ENCODE results near the gene ARAP2.

ARAP2 gene

GRCh38 chr4:36137336-36137735 lies 107.0 kb downstream of the ARAP2 start:
- H3K27ac ChIP-seq (ENCODE audit: low read length): no peak overlapping the region

DNA sequence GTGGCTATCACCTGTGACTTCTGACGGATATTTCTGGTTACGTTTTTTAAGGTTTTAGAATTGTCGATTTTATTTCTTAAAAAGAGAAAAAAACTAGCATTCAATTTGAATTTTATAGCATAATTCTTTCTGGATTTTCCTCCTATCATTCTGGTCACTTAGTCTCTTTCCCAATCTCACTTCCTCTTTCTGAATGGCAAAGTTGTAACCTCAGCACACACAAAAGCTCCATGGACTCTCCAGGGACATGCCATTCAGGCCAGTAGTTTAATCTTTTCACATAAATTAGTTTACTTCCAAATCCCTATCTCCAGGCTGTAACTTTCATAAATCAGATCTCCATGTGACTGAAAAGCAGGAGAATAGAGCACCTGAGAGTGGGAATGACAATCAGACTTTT lies 110.7 kb downstream of the ARAP2 start:
- Histone ChIP-seq H3K9me3 (ENCODE audit: control insufficient read depth in 1 of 2, low read length in 2 of 2) (no peaks in the 10 kb centered on the region), H3K36me3 (ENCODE audit: control insufficient read depth in 1 of 2, insufficient read depth in 2 of 2, low read length in 2 of 2) (no peaks in the 10 kb centered on the region), H3K4me1 (ENCODE audit: control insufficient read depth in 1 of 2, insufficient read depth in 2 of 2, low read length in 2 of 2) (no peaks in the 10 kb centered on the region), H3K27me3 (ENCODE audit: low read depth, low read length) (no peaks in the 10 kb centered on the region), H3K27ac (ENCODE audit: low read length) (no peak overlapping the region), H3K4me3 (ENCODE audit: low read depth in 1 of 2, low read length in 2 of 2) (no peak overlapping the region)

More at GRCh38 chr4:36137336-36137735, 107.0 kb downstream of the ARAP2 start:
- Histone ChIP-seq H3K4me3 (ENCODE audit: low read depth in 1 of 2, low read length in 2 of 2) (no peak overlapping the region), H3K4me1 (ENCODE audit: control insufficient read depth in 1 of 2, insufficient read depth in 2 of 2, low read length in 2 of 2) (no peaks in the 10 kb centered on the region), H3K27me3 (ENCODE audit: low read depth, low read length) (no peaks in the 10 kb centered on the region), H3K9me3 (ENCODE audit: control insufficient read depth in 1 of 2, low read length in 2 of 2) (no peaks in the 10 kb centered on the region), H3K36me3 (ENCODE audit: control insufficient read depth in 1 of 2, insufficient read depth in 2 of 2, low read length in 2 of 2) (no peaks in the 10 kb centered on the region)

DNA sequence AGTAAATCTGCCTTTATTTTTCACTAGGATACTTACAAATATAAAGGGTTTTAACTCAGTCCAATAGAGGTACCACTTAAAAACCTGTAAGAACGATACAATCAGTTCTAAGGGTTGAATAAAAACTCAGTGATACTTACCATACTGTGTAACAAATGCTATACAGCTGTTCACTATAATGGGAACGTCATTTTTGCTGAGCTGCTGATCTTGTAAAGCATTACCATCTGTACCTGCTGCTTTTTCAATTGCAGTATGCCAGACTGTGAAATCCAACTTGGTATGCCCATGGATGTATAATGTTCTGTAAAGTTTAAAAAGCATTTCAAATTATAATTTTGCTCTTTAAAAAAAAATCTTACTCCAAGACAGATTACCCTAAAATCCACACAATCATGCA lies 111.2 kb downstream of the ARAP2 start:
- Histone ChIP-seq H3K9me3 (ENCODE audit: control insufficient read depth in 1 of 2, low read length in 2 of 2) (no peaks in the 10 kb centered on the region), H3K27ac (ENCODE audit: low read length) (no peak overlapping the region), H3K4me3 (ENCODE audit: low read depth in 1 of 2, low read length in 2 of 2) (no peak overlapping the region), H3K36me3 (ENCODE audit: control insufficient read depth in 1 of 2, insufficient read depth in 2 of 2, low read length in 2 of 2) (no peaks in the 10 kb centered on the region), H3K27me3 (ENCODE audit: low read depth, low read length) (no peaks in the 10 kb centered on the region), H3K4me1 (ENCODE audit: control insufficient read depth in 1 of 2, insufficient read depth in 2 of 2, low read length in 2 of 2) (no peaks in the 10 kb centered on the region)

DNA sequence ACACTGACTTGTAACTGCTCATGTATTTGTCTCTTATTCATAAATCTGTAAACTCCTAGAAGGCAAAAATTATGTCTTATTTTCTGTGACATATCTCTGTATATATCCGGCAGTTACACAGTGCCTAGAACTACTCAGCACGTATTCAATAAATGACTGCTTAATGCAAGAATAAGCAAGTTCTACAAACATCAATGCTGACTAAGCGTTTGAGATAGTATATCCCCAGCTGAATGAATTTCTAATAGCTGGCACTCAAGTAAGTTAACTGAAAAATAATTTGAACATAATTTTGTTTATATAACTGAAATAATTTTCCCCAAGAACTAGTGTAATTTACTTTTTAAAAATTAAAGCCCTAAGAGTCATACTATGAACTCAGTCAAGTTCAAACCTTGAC lies 113.7 kb downstream of the ARAP2 start:
- Histone ChIP-seq H3K9me3 (ENCODE audit: control insufficient read depth in 1 of 2, low read length in 2 of 2) (no peaks in the 10 kb centered on the region), H3K27me3 (ENCODE audit: low read depth, low read length) (no peaks in the 10 kb centered on the region), H3K36me3 (ENCODE audit: control insufficient read depth in 1 of 2, insufficient read depth in 2 of 2, low read length in 2 of 2) (no peaks in the 10 kb centered on the region), H3K27ac (ENCODE audit: low read length) (no peak overlapping the region), H3K4me3 (ENCODE audit: low read depth in 1 of 2, low read length in 2 of 2) (no peak overlapping the region), H3K4me1 (ENCODE audit: control insufficient read depth in 1 of 2, insufficient read depth in 2 of 2, low read length in 2 of 2) (no peaks in the 10 kb centered on the region)

- H3K9me3 ChIP-seq (ENCODE audit: control insufficient read depth in 1 of 2, low read length in 2 of 2): no peaks in the 10 kb centered on the region
- H3K27ac ChIP-seq (ENCODE audit: low read length): no peak overlapping the region
- H3K4me1 ChIP-seq (ENCODE audit: control insufficient read depth in 1 of 2, insufficient read depth in 2 of 2, low read length in 2 of 2): no peaks in the 10 kb centered on the region
- no peaks in the 10 kb centered on the region for H3K36me3 ChIP-seq (ENCODE audit: control insufficient read depth in 1 of 2, insufficient read depth in 2 of 2, low read length in 2 of 2)
- H3K27me3 ChIP-seq (ENCODE audit: low read depth, low read length): no peaks in the 10 kb centered on the region
- no peak overlapping the region for H3K4me3 ChIP-seq (ENCODE audit: low read depth in 1 of 2, low read length in 2 of 2)
Observed at GRCh38 chr4:36128689-36129088, 115.6 kb downstream of the ARAP2 start.

DNA sequence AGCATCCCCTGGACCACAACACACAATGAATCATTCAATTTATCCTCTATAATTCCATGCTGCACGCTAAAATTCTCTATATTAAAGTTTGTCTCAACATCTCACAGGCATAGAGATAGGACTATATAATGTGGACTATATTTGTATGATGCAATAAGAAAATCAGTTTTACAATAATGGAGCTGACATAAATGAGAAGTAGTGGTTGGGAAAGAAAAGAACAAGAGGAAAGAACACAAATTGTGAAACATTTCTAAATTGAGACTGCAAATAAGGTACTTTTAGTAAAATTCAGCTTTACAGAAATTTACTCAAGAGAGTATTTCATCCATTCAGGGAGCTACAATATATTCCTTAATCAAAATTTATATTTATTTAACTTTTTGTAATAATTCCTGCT lies 120.4 kb downstream of the ARAP2 start:
- Histone ChIP-seq H3K9me3 (ENCODE audit: control insufficient read depth in 1 of 2, low read length in 2 of 2) (no peaks in the 10 kb centered on the region), H3K36me3 (ENCODE audit: control insufficient read depth in 1 of 2, insufficient read depth in 2 of 2, low read length in 2 of 2) (peaks cover 0 to 3% of the 10 kb centered on the region in 2 donors), H3K27me3 (ENCODE audit: low read depth, low read length) (no peaks in the 10 kb centered on the region), H3K4me1 (ENCODE audit: control insufficient read depth in 1 of 2, insufficient read depth in 2 of 2, low read length in 2 of 2) (no peaks in the 10 kb centered on the region), H3K27ac (ENCODE audit: low read length) (no peak overlapping the region), H3K4me3 (ENCODE audit: low read depth in 1 of 2, low read length in 2 of 2) (no peak overlapping the region)

- no peaks in the 10 kb centered on the region for H3K36me3 ChIP-seq (ENCODE audit: control insufficient read depth in 1 of 2, insufficient read depth in 2 of 2, low read length in 2 of 2)
- H3K4me3 ChIP-seq (ENCODE audit: low read depth in 1 of 2, low read length in 2 of 2): no peak overlapping the region
- no peaks in the 10 kb centered on the region for H3K9me3 ChIP-seq (ENCODE audit: control insufficient read depth in 1 of 2, low read length in 2 of 2)
- no peak overlapping the region for H3K27ac ChIP-seq (ENCODE audit: low read length)
- H3K27me3 ChIP-seq (ENCODE audit: low read depth, low read length): no peaks in the 10 kb centered on the region
- H3K4me1 ChIP-seq (ENCODE audit: control insufficient read depth in 1 of 2, insufficient read depth in 2 of 2, low read length in 2 of 2): no peaks in the 10 kb centered on the region
Observed at GRCh38 chr4:36115312-36115711, 129.0 kb downstream of the ARAP2 start.

DNA sequence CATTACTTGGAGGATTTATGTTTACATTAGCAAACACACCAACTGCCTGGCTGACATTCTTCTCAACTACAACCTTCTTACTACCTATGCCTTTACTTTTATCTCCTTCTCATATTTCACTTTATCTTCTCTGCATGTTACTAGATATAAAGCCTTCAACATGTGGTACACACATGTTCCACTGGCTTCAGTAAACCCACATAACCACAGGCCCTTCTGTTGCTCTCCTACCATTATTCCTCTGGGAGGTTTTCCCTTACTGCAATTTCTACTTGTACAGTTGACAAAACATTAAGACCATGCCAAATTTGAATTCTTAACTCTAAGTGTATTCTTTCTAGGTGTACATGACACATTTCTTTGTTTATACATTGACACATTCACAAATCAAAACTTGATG lies 133.1 kb downstream of the ARAP2 start:
- Histone ChIP-seq H3K9me3 (ENCODE audit: control insufficient read depth in 1 of 2, low read length in 2 of 2) (no peaks in the 10 kb centered on the region), H3K4me1 (ENCODE audit: control insufficient read depth in 1 of 2, insufficient read depth in 2 of 2, low read length in 2 of 2) (no peaks in the 10 kb centered on the region), H3K36me3 (ENCODE audit: control insufficient read depth in 1 of 2, insufficient read depth in 2 of 2, low read length in 2 of 2) (peaks cover 0 to 7% of the 10 kb centered on the region in 2 donors), H3K27me3 (ENCODE audit: low read depth, low read length) (no peaks in the 10 kb centered on the region), H3K4me3 (ENCODE audit: low read depth in 1 of 2, low read length in 2 of 2) (no peak overlapping the region), H3K27ac (ENCODE audit: low read length) (no peak overlapping the region)

GRCh38 chr4:36099509-36099908 lies 144.8 kb downstream of the ARAP2 start:
- H3K27me3 ChIP-seq (ENCODE audit: low read depth, low read length): no peaks in the 10 kb centered on the region
- H3K27ac ChIP-seq (ENCODE audit: low read length): no peak overlapping the region
- H3K4me3 ChIP-seq (ENCODE audit: low read depth in 1 of 2, low read length in 2 of 2): no peak overlapping the region
- no peaks in the 10 kb centered on the region for H3K4me1 ChIP-seq (ENCODE audit: control insufficient read depth in 1 of 2, insufficient read depth in 2 of 2, low read length in 2 of 2)
- no peaks in the 10 kb centered on the region for H3K9me3 ChIP-seq (ENCODE audit: control insufficient read depth in 1 of 2, low read length in 2 of 2)
- H3K36me3 ChIP-seq (ENCODE audit: control insufficient read depth in 1 of 2, insufficient read depth in 2 of 2, low read length in 2 of 2): peaks cover 3 to 6% of the 10 kb centered on the region in 2 donors

- Histone ChIP-seq H3K27me3 (ENCODE audit: low read depth, low read length) (no peaks in the 10 kb centered on the region), H3K4me3 (ENCODE audit: low read depth in 1 of 2, low read length in 2 of 2) (no peak overlapping the region), H3K9me3 (ENCODE audit: control insufficient read depth in 1 of 2, low read length in 2 of 2) (no peaks in the 10 kb centered on the region), H3K36me3 (ENCODE audit: control insufficient read depth in 1 of 2, insufficient read depth in 2 of 2, low read length in 2 of 2) (peaks cover 3 to 6% of the 10 kb centered on the region in 2 donors), H3K4me1 (ENCODE audit: control insufficient read depth in 1 of 2, insufficient read depth in 2 of 2, low read length in 2 of 2) (no peaks in the 10 kb centered on the region), H3K27ac (ENCODE audit: low read length) (no peak overlapping the region)
Observed at GRCh38 chr4:36094995-36095394, 149.3 kb downstream of the ARAP2 start.

DNA sequence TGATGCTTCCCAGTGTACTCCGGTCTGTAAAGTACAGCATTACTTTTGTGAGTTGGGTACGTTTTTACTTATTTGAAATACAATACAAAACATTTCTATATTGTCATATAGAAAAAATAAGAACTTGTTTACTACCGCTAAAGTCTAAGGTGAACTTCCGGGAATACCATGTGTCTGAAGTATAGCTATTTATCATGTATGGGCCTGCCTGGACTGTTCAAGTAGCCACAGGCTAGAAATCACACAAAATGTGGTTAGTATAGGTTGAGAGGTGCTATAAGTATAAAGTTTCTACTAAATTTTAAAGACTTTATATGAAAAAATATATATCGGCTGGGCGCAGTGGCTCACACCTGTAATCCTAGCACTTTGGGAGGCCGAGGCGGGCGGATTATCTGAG lies 152.3 kb downstream of the ARAP2 start:
- Histone ChIP-seq H3K36me3 (ENCODE audit: control insufficient read depth in 1 of 2, insufficient read depth in 2 of 2, low read length in 2 of 2) (no peaks in the 10 kb centered on the region), H3K4me3 (ENCODE audit: low read depth in 1 of 2, low read length in 2 of 2) (no peak overlapping the region), H3K4me1 (ENCODE audit: control insufficient read depth in 1 of 2, insufficient read depth in 2 of 2, low read length in 2 of 2) (peaks cover 0 to 6% of the 10 kb centered on the region in 2 donors), H3K27me3 (ENCODE audit: low read depth, low read length) (no peaks in the 10 kb centered on the region), H3K9me3 (ENCODE audit: control insufficient read depth in 1 of 2, low read length in 2 of 2) (no peaks in the 10 kb centered on the region), H3K27ac (ENCODE audit: low read length) (no peak overlapping the region)

DNA sequence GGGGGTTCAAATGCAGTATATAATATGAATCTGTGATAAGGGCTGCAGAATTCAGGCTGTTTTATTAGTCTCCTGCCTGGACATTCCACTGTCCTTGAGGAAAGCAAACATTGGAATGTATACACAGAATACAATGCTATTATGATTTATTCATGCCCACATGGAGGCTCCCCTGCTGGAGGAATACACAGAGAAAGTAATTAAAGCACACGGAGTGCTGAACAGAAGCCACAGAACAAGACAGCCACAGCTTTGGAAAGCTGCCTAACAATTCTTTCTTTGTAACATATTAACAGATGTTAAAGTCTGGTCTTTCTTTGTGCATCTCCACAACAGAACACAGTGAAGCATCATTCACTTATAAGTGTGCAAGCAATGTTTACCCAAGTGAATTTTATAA lies 155.8 kb downstream of the ARAP2 start:
- H3K9me3 ChIP-seq (ENCODE audit: control insufficient read depth in 1 of 2, low read length in 2 of 2): no peaks in the 10 kb centered on the region
- no peaks in the 10 kb centered on the region for H3K36me3 ChIP-seq (ENCODE audit: control insufficient read depth in 1 of 2, insufficient read depth in 2 of 2, low read length in 2 of 2)

More for the DNA sequence above, 155.8 kb downstream of the ARAP2 start:
- no peak overlapping the region for H3K4me3 ChIP-seq (ENCODE audit: low read depth in 1 of 2, low read length in 2 of 2)
- H3K27me3 ChIP-seq (ENCODE audit: low read depth, low read length): no peaks in the 10 kb centered on the region
- H3K4me1 ChIP-seq (ENCODE audit: control insufficient read depth in 1 of 2, insufficient read depth in 2 of 2, low read length in 2 of 2): peaks cover 0 to 6% of the 10 kb centered on the region in 2 donors
- no peak overlapping the region for H3K27ac ChIP-seq (ENCODE audit: low read length)

All from muscle layer of duodenum (tissue), 2 donors.